ENCODE results near the gene LDLRAD3.
"Not testable (repeated sequence)": the region's sequence is repeated elsewhere in the genome, so short reads cannot be mapped to it uniquely, and the experiment has no call there.

The LDLRAD3 gene

GRCh38 chr11:35998634-35999033 is 54.8 kb downstream of the LDLRAD3 start:
- no peak for DNase-seq

GRCh38 chr11:36000616-36001190 is 56.8 kb downstream of the LDLRAD3 start:
- DNase-seq, result no peak

DNA sequence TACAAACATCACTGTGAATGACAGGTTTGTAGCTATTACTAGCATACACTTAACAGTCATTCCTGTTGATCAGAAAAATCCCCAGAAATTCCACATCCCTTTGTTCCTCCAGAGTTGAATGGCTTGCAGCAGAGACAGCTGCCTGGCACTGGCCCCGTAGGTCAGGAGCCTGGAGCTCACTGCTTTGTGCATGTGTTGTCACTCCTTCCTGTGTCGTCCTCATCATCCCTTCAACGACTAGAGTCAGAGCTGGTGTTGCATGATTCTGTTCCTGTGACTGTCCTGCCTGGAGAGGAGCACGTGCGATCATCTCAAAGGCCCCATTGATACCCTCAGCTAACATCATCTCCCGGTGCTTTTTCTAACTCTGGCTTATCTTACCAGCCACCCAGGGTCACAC is 58.3 kb downstream of the LDLRAD3 start:
- no peak for DNase-seq

DNA sequence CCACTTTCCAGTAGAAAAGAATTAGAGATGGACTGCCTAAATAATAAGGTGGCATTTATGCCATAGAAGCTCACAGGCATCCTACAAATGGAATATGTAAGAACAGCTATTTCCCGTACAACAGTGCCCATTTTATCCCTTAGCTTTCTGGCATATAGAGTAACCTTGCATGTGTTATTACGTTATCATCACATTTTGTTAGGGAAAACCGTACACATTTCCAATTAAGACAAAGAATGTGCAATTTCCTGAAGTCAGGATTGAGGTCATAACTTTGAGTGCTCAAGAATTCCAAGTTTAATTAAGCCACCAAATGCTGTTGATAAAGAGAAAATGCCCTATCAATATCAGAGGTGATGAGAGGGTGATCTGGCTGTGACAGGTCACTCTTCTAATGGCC is 58.9 kb downstream of the LDLRAD3 start:
- DNase-seq, result no peak

DNA sequence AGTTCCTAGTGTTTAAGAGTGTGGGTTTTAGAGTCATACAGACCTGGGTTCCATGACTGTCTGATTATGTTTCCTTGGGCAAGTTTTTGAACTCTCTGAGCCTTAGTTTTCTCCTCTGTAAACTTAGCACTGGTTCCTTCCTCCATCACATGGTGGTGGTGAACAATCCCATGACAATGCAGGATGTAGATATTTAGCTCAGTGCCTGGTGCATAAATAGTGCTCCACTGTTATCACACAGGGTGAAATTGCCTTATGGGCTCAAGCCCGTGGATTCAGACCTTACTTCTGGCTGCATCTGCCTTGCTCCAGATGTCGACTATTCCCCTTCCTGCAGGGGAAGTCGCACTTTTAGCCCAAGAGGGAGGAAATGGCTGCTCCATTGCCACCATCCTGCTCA is 62.7 kb downstream of the LDLRAD3 start:
- no peak for DNase-seq

DNA sequence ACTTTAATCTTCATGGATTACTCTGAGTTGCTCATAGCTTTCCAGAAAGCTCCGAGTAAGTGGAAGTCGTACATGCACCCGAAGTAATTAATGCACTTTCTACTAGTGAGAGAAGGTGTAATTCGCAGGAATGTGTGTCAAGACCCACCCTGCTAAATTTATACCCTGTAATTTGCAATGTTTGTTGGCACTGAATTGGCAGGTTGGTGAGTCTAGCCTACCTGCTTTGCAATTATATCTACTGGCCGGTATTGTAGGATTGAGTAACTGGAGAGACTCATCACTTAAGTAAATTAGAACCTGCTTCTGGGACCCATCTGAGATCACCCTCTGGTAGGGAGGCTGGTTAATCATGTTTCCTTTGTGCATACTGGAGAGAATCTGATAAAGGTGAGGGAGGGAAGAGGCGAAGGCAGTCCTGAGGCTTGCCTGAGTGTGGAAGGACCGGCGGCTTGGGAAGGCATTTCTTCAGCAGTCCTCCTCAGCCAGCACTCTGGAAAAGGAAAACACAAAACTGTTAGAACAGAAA is 63.3 kb downstream of the LDLRAD3 start:
- DNase-seq, result no peak

DNA sequence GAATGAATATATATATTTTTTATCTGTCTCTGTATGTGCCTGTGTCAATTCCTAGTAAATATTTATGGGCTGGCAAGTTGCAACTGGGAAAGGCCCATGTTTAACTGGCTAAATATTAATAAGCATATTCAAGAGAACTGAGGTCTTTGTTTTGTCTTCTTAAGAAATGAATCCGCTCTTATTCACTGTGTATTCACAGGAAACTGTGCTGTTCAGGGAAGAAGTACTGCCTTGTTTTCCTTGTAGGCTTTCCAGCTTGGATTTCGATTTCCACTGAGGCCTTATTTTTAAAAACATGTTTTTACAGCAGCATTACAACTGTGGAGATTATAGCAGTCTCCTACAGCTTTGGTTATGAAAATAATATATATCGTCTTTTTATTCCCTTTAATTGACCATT is 64.7 kb downstream of the LDLRAD3 start:
- DNase-seq, result no peak

- no peak for DNase-seq
These were observed 65.6 kb downstream of the LDLRAD3 start for GRCh38 chr11:36009473-36009872.

GRCh38 chr11:36010010-36010740 is 66.3 kb downstream of the LDLRAD3 start:
- no peak for DNase-seq

- DNase-seq, result no peak
These were observed 67.7 kb downstream of the LDLRAD3 start for GRCh38 chr11:36011574-36011973.

- no peak for DNase-seq
These were observed 68.6 kb downstream of the LDLRAD3 start for GRCh38 chr11:36012455-36012854.

- no peak for DNase-seq
These were observed 69.1 kb downstream of the LDLRAD3 start for GRCh38 chr11:36012979-36013378.

GRCh38 chr11:36013446-36013845 is 69.6 kb downstream of the LDLRAD3 start:
- not testable (repeated sequence) for DNase-seq

DNA sequence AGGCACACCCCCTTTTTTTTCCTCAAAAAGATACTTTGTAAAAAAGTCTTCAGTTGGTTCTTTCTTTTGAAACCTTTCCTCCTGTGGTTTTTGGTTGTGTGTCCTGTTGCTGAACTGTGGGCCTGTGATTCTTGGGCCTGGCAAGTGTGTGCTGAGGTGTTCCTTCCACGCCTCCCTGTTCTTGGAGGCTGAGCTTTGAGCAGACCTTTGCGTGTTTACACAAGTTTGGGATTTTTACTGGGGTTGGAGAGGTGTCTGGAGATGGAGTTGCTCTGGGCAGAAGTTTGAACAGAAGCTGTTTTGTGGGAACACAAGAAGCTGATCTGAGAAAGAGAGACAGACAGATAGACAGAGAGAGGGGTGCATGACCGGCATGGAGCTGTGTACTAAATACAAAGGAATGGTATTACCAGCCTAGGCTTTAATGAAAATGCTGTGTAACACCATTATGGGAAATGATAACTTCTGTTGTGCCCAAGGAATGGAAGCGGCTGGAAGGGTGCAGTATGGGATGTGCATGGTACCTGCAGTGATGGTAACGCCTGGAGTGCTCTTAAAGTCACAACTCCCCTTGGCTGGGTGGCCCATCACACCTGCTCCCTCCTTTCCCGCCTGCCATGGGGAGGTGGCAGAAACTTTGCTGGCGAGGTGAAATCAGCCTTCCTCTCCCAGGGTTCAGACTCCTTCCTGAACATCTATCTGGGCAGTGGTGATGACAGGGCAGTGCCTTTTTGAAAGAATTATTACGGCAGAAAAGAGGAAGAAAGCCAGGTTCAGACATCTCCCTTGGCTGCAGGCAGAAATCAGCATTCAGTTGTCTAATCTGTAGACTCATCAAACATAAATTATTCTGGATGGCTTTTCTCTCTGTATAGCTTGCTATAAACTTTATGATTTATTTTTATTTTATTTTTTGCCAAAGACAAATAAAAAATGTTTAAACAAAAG is 70.4 kb downstream of the LDLRAD3 start:
- no peak for DNase-seq

DNA sequence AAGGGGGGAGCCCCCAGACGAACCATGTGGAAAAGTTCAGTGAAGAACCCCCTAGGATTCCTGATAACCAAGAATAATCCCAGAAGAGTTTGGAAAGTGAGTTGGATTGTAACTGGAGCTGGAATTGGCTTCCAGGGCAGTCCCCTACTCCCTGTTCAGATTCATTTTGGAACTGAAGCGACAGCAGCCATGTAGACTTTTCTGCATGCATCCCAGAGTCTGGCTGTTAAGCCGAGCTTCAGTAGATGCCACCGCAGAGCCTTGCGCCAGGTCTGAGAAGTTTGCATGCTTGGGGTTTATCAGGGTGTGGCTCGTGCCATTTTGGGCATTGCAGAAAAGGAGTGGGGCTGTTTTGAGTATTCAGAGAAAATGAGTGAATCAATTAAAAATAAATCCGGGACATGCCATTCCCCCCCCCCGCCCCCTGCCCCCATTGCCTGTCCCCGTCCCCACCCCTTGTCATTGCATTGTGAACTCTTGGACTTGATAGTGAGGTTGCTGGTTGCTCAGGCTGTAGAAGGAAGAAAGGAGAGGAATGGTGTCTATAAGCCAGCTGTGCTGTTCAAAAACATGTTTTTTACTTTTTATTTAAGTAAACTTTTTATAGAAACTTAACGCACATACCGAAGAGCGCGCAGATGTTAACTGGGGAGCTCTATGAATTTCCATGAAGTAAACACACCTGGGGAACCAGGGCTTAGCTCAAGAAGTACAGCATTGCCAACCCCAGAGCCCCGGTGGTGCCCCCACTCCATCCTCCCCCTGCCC is 71.2 kb downstream of the LDLRAD3 start:
- DNase-seq, result no peak

GRCh38 chr11:36015799-36016198 is 71.9 kb downstream of the LDLRAD3 start:
- DNase-seq, result no peak

GRCh38 chr11:36016263-36016662 is 72.4 kb downstream of the LDLRAD3 start:
- no peak for DNase-seq

- DNase-seq, result no peak
These were observed 72.8 kb downstream of the LDLRAD3 start for GRCh38 chr11:36016709-36017108.

GRCh38 chr11:36019005-36019596 is 75.2 kb downstream of the LDLRAD3 start:
- DNase-seq, result no peak

- no peak for DNase-seq
These were observed 75.9 kb downstream of the LDLRAD3 start for GRCh38 chr11:36019722-36020121.

DNA sequence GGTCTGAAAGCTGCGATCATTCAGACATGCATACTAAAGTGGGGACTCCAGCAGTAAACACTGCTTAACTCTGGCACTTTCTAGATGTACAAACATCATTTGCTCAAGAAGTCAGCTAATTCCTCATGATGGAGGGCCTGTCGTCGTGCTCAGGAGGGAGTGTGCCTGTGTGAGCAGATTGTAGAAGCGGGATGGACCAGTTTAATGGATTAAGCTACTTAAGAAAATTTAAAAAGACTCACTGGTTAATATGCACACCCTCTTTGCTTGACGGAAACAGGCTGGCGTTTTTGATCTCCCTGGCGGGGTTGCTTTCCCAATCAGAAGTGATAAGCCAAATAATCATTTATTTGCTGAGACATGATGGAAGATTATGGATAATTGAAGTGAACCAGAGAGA is 79.0 kb downstream of the LDLRAD3 start:
- DNase-seq, result no peak

- DNase-seq, result no peak
These were observed 80.1 kb downstream of the LDLRAD3 start for GRCh38 chr11:36023922-36024321.
